IMR-90 (cell line): ENCODE measurements around the gene COL5A1. TPM values are rescaled to one million over a fixed set of nuclear protein-coding genes. Genes with fewer than 3 reads are reported as not detected.

ENCODE experiments used
- ATAC-seq: fragments of 200-7000 bp; cut with Tn5 transposase; 2 replicates; pipeline ENCODE4 v1.9.1; 2020; ENCODE audit warnings: low read depth, mild to moderate bottlenecking, moderate library complexity
- BruUV-seq: library from RNA; stranded (reverse); fragments of 400-500 nt; replicated peaks from 2 replicates; lab custom pipeline; 2021; lab: Mats Ljungman, UMichigan
- CTCF ChIA-PET: fragments of 300-600 bp; formaldehyde crosslinking; extraction: SDS; loops from one replicate; lab custom pipeline; 2021; ENCODE audit warnings: antibody characterized with exemption; lab: Yijun Ruan, JAX
- POLR2A ChIA-PET: fragments of 300-600 bp; sonication (Branson Sonifier 250); formaldehyde crosslinking; loops from one replicate; lab custom pipeline; 2022; ENCODE audit warnings: antibody characterized with exemption; ENCODE audit not compliant: unreplicated experiment; lab: Charles Lee
- DNase-seq: peaks from one replicate; pipeline ENCODE4 v3.0.0; 2013
- H2AFZ ChIP-seq: replicated peaks from 2 replicates; pipeline ENCODE3; 2013; ENCODE audit warnings: low read length, mild to moderate bottlenecking; ENCODE audit not compliant: poor library complexity
- H2AK5ac ChIP-seq: 2 replicates; pipeline ENCODE4 v1.6.1; 2013; ENCODE audit warnings: low read depth, low read length, inconsistent platforms
- H2AK9ac ChIP-seq: replicated peaks from 2 replicates; pipeline ENCODE3; 2013; ENCODE audit warnings: mild to moderate bottlenecking, low read depth, low read length, moderate library complexity; ENCODE audit not compliant: poor library complexity
- H2BK120ac ChIP-seq: 2 replicates; pipeline ENCODE4 v1.6.1; 2013; ENCODE audit warnings: low read depth, low read length, inconsistent platforms
- H2BK15ac ChIP-seq: 3 replicates; pipeline ENCODE4 v1.6.1; 2013; ENCODE audit warnings: low read depth, low read length, inconsistent platforms
- H2BK20ac ChIP-seq: 2 replicates; pipeline ENCODE4 v1.6.1; 2013; ENCODE audit warnings: low read depth, mild to moderate bottlenecking, inconsistent platforms, low read length, moderate library complexity
- H2BK5ac ChIP-seq: 2 replicates; pipeline ENCODE4 v1.6.1; 2013; ENCODE audit warnings: mild to moderate bottlenecking, low read depth, low read length, inconsistent platforms; ENCODE audit not compliant: poor library complexity, severe bottlenecking
- H3K14ac ChIP-seq: replicated peaks from 2 replicates; pipeline ENCODE4 v1.6.1; 2013; ENCODE audit warnings: low read depth, low read length, inconsistent platforms
- H3K18ac ChIP-seq: 2 replicates; pipeline ENCODE4 v1.6.1; 2013; ENCODE audit warnings: low read depth, low read length, control low read depth
- H3K23ac ChIP-seq: 2 replicates; pipeline ENCODE4 v1.6.1; 2013; ENCODE audit warnings: low read depth, low read length, inconsistent platforms
- H3K27ac ChIP-seq: 2 replicates; pipeline ENCODE4 v1.5.1; 2013; ENCODE audit warnings: mild to moderate bottlenecking, control low read depth, low read length; ENCODE audit not compliant: insufficient read depth
- H3K27me3 ChIP-seq: 2 replicates; pipeline ENCODE4 v1.6.1; 2013; ENCODE audit warnings: low read length; ENCODE audit not compliant: control insufficient read depth, insufficient read depth
- H3K36me3 ChIP-seq: 2 replicates; pipeline ENCODE4 v1.6.1; 2013; ENCODE audit warnings: low read length, mixed read lengths; ENCODE audit not compliant: control insufficient read depth, insufficient read depth
- H3K4ac ChIP-seq: 2 replicates; pipeline ENCODE4 v1.6.1; 2013; ENCODE audit warnings: low read depth, low read length, inconsistent platforms
- H3K4me1 ChIP-seq: 2 replicates; pipeline ENCODE4 v1.6.1; 2013; ENCODE audit warnings: low read length, mixed read lengths; ENCODE audit not compliant: control insufficient read depth, insufficient read depth
- H3K4me2 ChIP-seq: 2 replicates; pipeline ENCODE4 v1.6.1; 2013; ENCODE audit warnings: low read depth, mild to moderate bottlenecking, control low read depth, low read length, moderate library complexity
- H3K4me3 ChIP-seq: 2 replicates; pipeline ENCODE4 v1.5.1; 2013; ENCODE audit warnings: low read depth, mild to moderate bottlenecking, control low read depth, low read length, moderate library complexity; ENCODE audit not compliant: insufficient read depth
- H3K56ac ChIP-seq: 2 replicates; pipeline ENCODE4 v1.6.1; 2013; ENCODE audit warnings: low read length, inconsistent platforms; ENCODE audit not compliant: insufficient read depth; ENCODE audit errors: extremely low read depth
- H3K79me1 ChIP-seq, 2 experiments: 2 replicates each; pipeline ENCODE4 v1.6.1; 2013; ENCODE audit warnings: low read length in 2 of 2, inconsistent platforms in 1 of 2, low read depth in 1 of 2
- H3K9ac ChIP-seq: 2 replicates; pipeline ENCODE4 v1.6.1; 2013; ENCODE audit warnings: low read depth, low read length, control low read depth
- H3K9me1 ChIP-seq: 2 replicates; pipeline ENCODE4 v1.6.1; 2013; ENCODE audit warnings: low read length, inconsistent platforms; ENCODE audit not compliant: insufficient read depth
- H3K9me3 ChIP-seq: 2 replicates; pipeline ENCODE4 v1.6.1; 2013; ENCODE audit warnings: low read length; ENCODE audit not compliant: control insufficient read depth, insufficient read depth
- H4K20me1 ChIP-seq: 2 replicates; pipeline ENCODE4 v1.6.1; 2013; ENCODE audit warnings: low read length, inconsistent platforms; ENCODE audit not compliant: insufficient read depth
- H4K5ac ChIP-seq: 2 replicates; pipeline ENCODE4 v1.6.1; 2013; ENCODE audit warnings: mild to moderate bottlenecking, low read depth, low read length, control low read depth
- H4K8ac ChIP-seq, 2 experiments: 2 replicates each; pipeline ENCODE4 v1.6.1; 2013; ENCODE audit warnings: low read depth in 2 of 2, low read length in 2 of 2, control low read depth in 1 of 2, inconsistent platforms in 1 of 2
- H4K91ac ChIP-seq: 2 replicates; pipeline ENCODE4 v1.6.1; 2013; ENCODE audit warnings: low read depth, low read length, inconsistent platforms; ENCODE audit not compliant: insufficient read depth
- CHD1 ChIP-seq: IDR thresholded peaks from 2 replicates; pipeline ENCODE4 v1.6.1; 2012; ENCODE audit warnings: low read depth, low read length, improper control_type of control experiment
- RAD21 ChIP-seq: IDR thresholded peaks from 2 replicates; pipeline ENCODE4 v1.6.1; 2012; ENCODE audit warnings: low read length, improper control_type of control experiment
- RCOR1 ChIP-seq: IDR thresholded peaks from 2 replicates; pipeline ENCODE4 v1.6.1; 2012; ENCODE audit warnings: mild to moderate bottlenecking, low read length, improper control_type of control experiment; ENCODE audit not compliant: insufficient replicate concordance
- SMC3 ChIP-seq: fragments of 150-350 bp; IDR thresholded peaks from 2 replicates; pipeline ENCODE4 v1.6.1; 2016; ENCODE audit warnings: low read depth, mild to moderate bottlenecking, antibody characterized with exemption, low read length, moderate library complexity
- WGBS, 2 experiments: methylation state at CpG; one replicate each; pipeline versions ENCODE4 v1.1.5 to v1.1.7; 2013; ENCODE audit warnings: missing lambda C conversion rate in 2 of 2; ENCODE audit not compliant: insufficient read length in 1 of 2; ENCODE audit errors: extremely low coverage in 2 of 2; 5-methylcytosine and 5-hydroxymethylcytosine counted together
- dilution Hi-C: fragments of 300-500 bp; cut with HindIII; formaldehyde crosslinking; loops from one replicate; pipeline ENCODE4 v1.14.3; 2018; ENCODE audit warnings: low sequenced_read_pairs; ENCODE audit not compliant: unreplicated experiment
- in situ Hi-C: fragments of 300-500 bp; cut with MboI; formaldehyde crosslinking; loops from 3 replicates; pipeline ENCODE4 v1.14.3; 2019; ENCODE audit warnings: low sequenced_read_pairs, inconsistent platforms, mixed read lengths
- intact Hi-C: fragments of 100-400 bp; cut with micrococcal nuclease; formaldehyde crosslinking; loops from 2 replicates; pipeline ENCODE4 v1.10.0; 2022
- polyA plus RNA-seq, 3 experiments: library from polyadenylated mRNA; depleted of rRNA; stranded (reverse); fragments of >200 nt; gene quantifications; 2 replicates each; pipeline ENCODE4 v1.2.3, GENCODE V29; 2012; ENCODE audit warnings: low replicate concordance in 1 of 3
- total RNA-seq: library from RNA; depleted of rRNA; stranded (reverse); fragments of >200 nt; gene quantifications from 2 replicates; pipeline ENCODE4 v1.2.3, GENCODE V29; 2012

Gene COL5A1
- total and polyA plus RNA-seq, 2 of the 4 experiments (the other 2 are of a cell fraction): 19.2 to 173 TPM

DNA sequence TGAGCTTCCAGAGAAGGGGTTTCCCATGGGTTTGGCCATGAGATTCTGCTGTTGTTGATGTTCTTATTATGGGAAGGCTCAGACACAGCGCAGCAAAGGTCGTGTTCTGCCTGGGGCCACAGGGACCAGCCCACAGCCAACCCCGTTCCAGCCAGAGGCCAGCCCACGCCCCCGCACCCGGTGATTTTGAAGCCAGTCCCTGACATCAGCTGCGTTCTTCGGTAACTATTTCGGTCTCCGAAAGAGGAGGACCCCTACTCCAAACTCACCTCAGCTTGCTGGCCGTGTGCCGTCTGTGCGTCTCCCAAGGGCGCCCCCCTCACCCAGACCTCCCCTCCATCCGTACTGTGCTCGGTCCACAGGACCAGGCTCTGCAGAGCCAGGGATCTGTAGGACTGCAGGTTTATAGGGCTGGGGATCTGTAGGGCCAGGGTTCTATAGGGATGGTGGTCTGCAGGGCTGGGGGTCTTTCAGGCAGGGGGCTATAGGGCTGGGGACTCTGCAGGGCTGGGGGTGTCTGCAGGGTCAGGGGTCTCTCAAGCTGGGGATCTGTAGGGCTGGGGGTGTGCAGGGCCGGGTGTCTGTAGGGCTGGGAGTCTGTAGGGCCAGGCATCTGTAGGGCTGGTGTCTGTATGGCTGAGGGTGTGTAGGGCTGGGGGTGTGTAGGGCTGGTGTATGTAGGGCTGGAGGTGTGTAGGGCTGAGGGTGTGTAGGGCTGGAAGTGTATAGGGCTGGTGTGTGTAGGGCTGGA is 11.8 kb downstream of the COL5A1 start:
- Histone ChIP-seq H3K4ac (no peak overlapping the region), H4K5ac (no peak overlapping the region), H3K4me2 (no peak overlapping the region), H2BK120ac (no peak overlapping the region), H3K4me3 (no peak overlapping the region), H3K56ac (no peak overlapping the region), H4K8ac (no peak overlapping the region), H3K23ac (no peak overlapping the region), H3K9ac (no peak overlapping the region), H2BK15ac (no peak overlapping the region), H2AFZ (no peak overlapping the region), H3K4me1 (peaks cover 13% of the 10 kb centered on the region), H2BK20ac (no peak overlapping the region), H4K20me1 (peaks cover 90% of the 10 kb centered on the region), H2AK9ac (no peak overlapping the region), H3K27me3 (no peaks in the 10 kb centered on the region), H3K9me3 (no peaks in the 10 kb centered on the region), H2AK5ac (no peak overlapping the region), H3K27ac (no peak overlapping the region), H3K36me3 (peaks cover 31% of the 10 kb centered on the region), H2BK5ac (no peak overlapping the region), H3K14ac (no peak overlapping the region), H3K18ac (no peak overlapping the region), H3K79me1 (peaks cover 9 to 89% of the 10 kb centered on the region in 2 experiments; a peak in 3 of 4 replicates), H3K9me1 (peaks cover 37% of the 10 kb centered on the region), H4K91ac (no peak overlapping the region)
- 97% methylated on average over 9 of the region's 17 CpGs; no CpG with 5 or more reads in 1 of the 2 experiments for WGBS, 2 experiments
- CTCF ChIA-PET: no interaction called here
- TF ChIP-seq SMC3 (no peak), CHD1 (no peak), RAD21 (no peak), RCOR1 (no peak)
- ATAC-seq (no peak), DNase-seq (no peak)
- intact Hi-C loops: no loop called here
- no TSS peak for BruUV-seq
- POLR2A ChIA-PET: no interaction called here
- dilution Hi-C loops: no loop called here
- in situ Hi-C loops: no loop called here
